B cell (primary cell): ENCODE measurements around the gene CAMTA1.

Experiments
- CTCF ChIP-seq: fragments of 200-600 bp; IDR thresholded peaks from one replicate; pipeline ENCODE4 v1.8.0; 2022; ENCODE audit warnings: antibody characterized with exemption, mild to moderate bottlenecking
- EZH2 ChIP-seq: IDR thresholded peaks from 2 replicates; pipeline ENCODE4 v1.6.1; 2012; ENCODE audit warnings: borderline replicate concordance, low read depth, mild to moderate bottlenecking, moderate library complexity, low read length; ENCODE audit not compliant: insufficient read depth, poor library complexity, severe bottlenecking

GRCh38 chr1:6800745-6801144, 15.5 kb downstream of the CAMTA1 start:
- TF ChIP-seq CTCF (no peak), EZH2 (no peak)
